GM12874 (cell line): Measurements from ENCODE around the gene CRYBG1.

Source experiments
- TF ChIP-seq, protein P1 (sequence below): IDR thresholded peaks from 2 replicates; pipeline ENCODE4 v1.5.1; 2011; ENCODE audit warnings: low read depth, mild to moderate bottlenecking, control low read depth, low read length, moderate library complexity; ENCODE audit not compliant: insufficient read depth

CRYBG1 gene

DNA sequence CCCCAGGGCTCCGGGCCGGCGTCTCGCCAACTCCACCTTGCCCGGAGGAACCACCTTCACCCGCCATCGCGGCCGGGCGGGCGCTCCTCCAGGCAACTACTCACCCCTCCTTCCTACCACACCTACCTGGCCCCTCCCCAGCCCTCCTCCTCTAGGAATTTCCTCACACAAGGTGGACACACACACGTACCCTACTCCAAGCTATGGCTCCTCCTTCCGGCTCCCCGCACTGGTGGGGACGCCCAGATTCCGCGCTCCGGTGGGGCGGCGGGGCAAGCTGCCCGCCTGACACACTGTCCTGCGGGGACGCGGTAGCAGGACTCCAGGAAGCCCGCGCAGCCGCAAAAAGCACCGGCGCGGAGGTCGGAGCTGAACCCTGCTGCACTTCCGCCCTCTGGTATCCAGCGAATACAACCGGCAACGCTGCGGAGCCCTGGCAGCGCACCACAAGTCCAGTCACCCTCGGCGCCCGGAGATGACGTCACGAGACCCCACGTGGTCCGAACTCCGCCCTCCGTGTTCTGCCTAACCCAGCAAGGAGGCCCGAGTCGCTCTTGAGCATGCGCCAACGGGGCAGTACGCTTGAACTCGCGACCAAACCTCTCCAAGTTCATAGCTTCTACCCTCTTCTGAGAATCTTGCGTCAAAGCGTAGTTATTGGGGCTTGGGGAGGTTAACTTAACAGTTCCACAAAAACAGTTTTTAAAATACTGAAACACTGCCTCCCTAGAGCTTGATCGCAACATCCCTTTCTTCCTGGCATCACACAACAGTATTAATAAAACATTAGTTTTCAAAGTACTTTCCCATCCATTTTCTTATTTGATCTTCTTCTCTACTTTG lies 35.0 kb upstream of the CRYBG1 start, which contains the start of gene ATG5:
Gene ATG5, minus strand, starts transcription at position 425 of the 843 bp plus-strand sequence. CDS start 9,552 bp downstream, outside the sequence.
- TF ChIP-seq, protein P1, sequence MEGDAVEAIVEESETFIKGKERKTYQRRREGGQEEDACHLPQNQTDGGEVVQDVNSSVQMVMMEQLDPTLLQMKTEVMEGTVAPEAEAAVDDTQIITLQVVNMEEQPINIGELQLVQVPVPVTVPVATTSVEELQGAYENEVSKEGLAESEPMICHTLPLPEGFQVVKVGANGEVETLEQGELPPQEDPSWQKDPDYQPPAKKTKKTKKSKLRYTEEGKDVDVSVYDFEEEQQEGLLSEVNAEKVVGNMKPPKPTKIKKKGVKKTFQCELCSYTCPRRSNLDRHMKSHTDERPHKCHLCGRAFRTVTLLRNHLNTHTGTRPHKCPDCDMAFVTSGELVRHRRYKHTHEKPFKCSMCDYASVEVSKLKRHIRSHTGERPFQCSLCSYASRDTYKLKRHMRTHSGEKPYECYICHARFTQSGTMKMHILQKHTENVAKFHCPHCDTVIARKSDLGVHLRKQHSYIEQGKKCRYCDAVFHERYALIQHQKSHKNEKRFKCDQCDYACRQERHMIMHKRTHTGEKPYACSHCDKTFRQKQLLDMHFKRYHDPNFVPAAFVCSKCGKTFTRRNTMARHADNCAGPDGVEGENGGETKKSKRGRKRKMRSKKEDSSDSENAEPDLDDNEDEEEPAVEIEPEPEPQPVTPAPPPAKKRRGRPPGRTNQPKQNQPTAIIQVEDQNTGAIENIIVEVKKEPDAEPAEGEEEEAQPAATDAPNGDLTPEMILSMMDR = no peak

DNA sequence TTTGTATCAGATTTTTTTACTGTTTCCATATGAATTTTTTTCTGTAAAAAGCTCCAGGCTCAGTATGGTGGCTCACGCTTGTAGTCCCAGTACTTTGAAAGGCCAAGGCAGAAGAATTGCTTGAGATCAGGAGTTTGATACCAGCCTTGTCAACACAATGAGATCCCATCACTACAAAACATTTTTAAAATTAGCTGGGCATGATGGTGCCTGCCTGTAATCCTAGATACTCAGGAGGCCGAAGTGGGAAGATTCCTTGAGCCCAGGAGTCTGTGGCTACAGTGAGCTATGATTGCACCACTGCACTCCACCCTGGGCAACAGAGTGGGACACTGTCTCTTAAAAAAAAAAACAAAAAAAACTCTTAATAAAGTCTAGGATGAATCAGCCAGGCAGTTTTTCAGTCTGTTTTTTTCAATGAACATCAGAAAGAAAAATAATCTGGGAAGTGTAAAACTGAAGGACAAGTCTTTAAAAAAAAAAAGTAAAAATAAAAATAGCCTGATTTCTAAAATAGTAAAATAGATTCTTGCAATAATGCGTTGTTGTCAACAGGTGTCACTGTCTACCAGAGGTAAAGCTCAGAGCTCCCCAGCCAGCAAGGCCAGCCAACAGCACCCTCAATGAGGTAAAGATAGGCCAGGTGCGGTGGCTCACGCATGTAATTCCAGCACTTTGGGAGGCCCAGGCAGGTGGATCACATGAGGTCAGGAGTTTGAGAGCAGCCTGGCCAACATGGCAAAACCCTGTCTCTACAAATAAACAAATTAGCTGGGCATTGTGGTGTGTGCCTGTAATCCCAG lies 25.7 kb upstream of the CRYBG1 start:
- TF ChIP-seq, protein P1 = peak; percentile 43; the same call in 1 of the 2 replicates

DNA sequence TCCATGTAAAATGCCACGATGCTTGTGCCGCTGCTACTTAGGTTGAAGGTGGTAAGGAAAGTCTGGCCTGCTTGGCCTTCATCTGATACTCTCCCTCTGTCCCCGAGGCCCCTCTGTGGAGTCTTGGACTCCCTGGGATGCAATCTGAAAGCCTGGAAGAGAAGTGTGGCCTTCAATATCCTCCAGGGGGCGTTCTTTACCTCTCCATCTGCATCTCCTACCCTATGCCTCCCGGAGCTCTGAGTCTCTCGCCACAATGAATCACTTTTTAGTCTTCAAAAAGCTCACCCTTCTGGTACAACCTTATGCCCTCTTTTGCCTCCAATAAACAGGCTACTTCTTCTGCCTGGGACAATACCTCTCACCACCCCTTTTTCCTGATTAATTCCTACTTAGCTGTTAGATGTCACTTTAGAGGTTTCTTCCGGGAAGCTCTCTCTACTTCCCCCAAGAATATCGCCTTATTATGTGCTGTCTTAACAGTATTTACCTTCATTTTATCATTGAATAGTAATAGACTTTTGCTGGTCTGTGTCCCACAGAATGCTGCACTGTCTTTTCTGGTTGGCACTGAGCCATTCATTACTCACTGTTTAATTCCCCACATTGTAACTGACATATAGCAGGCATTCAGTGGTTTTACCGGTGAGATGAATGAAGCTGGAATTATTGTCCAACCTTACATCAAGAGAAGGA lies 21.0 kb upstream of the CRYBG1 start:
- TF ChIP-seq, protein P1 = peak; percentile 75

DNA sequence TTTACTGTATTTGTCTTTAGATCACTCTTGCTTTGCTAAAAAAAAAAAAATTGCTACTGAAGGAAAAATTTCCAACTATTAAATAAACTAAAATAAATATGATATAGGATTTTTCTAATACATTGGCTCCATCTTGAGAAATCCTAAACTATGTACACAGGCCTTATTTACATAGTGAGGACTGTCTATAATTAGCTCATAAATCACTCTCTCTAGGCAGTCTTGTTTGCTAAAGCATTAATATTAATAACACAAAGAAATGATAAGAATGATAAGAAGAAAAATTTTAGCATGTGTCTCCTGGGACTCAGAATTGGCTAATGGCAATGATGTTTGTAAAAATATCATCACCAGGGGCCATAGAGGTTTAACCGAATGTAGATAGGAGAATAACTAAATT lies 13.3 kb upstream of the CRYBG1 start:
- TF ChIP-seq, protein P1 = no peak

DNA sequence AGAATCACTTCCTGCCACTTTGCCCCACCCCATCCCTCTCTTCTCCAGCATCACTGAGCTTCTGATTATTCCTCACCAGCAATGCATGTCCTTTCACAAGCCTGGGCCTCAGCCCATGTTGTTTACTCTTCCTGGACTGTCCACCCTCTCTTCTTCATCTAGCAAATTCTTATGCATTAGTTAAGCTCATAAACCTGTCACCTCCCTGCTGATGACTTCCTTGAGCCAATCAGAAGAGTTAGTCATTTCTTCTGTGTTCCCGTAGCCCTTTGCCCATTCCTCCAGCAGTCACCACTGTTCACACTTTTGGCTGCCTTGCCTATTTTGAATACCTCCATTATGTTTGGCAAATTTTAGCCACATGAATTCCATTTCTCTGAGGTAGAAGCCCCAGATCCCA lies 4.1 kb upstream of the CRYBG1 start:
- TF ChIP-seq, protein P1 = no peak

DNA sequence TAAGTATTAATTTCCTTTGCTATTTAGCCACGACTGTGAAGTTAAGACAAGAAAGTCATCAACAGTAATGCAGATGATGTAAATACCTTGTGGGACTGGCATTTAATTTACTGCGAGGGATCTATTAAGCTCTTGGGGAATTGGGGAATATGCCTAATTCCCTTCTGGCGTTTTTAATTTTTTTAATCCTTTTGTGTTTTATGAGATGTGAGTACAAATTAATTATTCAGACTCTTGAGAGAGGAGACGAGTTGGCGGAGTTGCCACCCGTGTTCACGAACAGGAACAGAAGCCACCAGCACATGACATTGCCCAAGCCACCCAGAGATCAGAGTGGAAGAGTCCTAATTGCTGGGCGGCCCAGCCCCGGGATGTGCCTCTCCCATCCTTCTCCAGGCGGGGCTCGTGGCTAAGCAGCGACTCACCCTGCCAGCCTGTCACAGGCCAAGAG lies 533 bp upstream of the CRYBG1 start:
- TF ChIP-seq, protein P1 = no peak
